Activated CD4-positive, alpha-beta T cell treated with anti-CD3 and anti-CD28 coated beads, Interleukin-2, amount 50 U/mL, for 24 hours (primary cell): ENCODE measurements around the gene FGFBP3.

Source experiments
- DNase-seq, 2 donors: peaks; one replicate each; pipeline ENCODE4 v3.0.0-alpha.2; 2020; ENCODE audit warnings: low read depth in 1 of 2, low spot score in 1 of 2

Gene FGFBP3

DNA sequence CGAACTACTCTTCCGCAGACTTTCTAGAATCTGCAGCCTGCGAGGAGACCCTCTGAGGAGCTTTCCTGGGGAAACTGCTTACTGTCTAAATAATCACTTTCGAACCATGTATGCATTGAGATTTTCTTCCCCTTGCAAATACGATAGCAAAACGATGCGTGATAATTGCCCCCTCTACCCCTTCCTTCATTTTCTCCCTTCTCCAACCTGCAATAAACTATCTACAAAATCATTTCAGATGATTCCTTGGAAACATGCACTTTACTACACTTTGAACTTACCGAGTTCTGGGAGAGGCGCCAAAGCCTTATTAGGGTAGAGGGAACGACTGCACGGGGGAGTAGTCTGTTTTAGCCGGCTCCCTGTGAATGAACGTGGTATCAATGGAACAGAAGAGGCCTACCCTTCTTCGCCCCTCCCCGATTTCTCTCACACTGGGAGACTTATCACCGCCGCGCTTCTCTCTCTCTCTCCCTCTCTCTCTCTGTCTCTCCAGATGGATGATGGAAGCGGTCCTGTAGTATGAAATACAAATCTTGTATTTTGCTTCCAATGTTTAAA lies at the start of gene FGFBP3:
Gene FGFBP3, minus strand, starts transcription at position 370 of the 561 bp plus-strand sequence. CDS start 517 bp downstream, outside the sequence.
- no peak for DNase-seq

DNA sequence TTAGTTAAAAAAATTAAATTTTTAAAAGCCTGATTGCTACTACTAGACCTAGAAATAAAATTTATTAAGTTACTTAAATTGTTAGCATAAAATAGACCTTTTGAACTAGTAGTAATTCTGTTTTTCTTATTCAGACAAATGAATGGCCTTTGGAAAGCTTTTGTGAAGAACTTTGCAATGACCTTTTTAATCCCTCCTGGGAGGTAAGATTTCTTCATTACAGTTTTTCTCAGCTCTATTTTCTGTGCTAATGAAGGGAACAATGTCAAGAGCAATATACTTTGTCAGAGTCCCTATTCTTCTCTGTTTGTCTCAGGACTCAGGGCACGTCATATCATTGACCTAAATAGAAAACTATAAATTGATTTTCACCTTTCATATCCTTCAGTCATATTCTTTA lies 47.8 kb upstream of the FGFBP3 start:
- DNase-seq: no peak

- no peak for DNase-seq
Observed at GRCh38 chr10:91955114-91955513, 45.8 kb upstream of the FGFBP3 start.

DNA sequence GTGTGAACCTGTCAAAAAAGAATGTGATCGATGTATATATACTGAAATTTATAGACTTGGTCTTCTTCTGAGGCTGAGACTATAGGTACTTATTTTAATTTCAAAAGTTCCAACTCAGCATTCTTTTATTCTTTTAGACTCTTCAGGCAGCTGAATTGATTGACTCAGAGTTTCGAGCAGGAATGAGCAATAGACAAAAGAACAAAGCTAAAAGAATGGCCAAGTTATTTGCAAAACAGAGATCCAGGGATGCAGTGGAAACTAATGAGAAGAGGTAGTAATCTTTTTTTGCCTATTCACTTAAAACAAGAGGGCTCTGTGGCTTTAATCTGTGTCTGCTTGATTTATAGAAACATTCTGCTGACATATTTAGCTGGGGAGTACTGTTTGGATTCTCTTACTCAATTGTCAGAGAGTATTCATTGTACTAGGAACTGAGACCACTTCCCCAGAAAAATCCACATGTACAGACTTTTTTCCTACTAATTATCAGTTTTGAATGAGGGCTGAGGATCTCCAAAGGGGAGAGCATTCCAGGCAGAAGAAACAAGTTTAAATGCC lies 44.4 kb upstream of the FGFBP3 start:
- DNase-seq: no peak

GRCh38 chr10:91944880-91945630 lies 35.8 kb upstream of the FGFBP3 start:
- DNase-seq: peak in 1 of 2 donors; percentile 17

- DNase-seq: no peak
Observed at GRCh38 chr10:91941426-91941825, 32.1 kb upstream of the FGFBP3 start.

- no peak for DNase-seq
Observed at GRCh38 chr10:91939653-91940052, 30.4 kb upstream of the FGFBP3 start.

GRCh38 chr10:91935886-91936285 lies 26.6 kb upstream of the FGFBP3 start:
- DNase-seq: no peak

DNA sequence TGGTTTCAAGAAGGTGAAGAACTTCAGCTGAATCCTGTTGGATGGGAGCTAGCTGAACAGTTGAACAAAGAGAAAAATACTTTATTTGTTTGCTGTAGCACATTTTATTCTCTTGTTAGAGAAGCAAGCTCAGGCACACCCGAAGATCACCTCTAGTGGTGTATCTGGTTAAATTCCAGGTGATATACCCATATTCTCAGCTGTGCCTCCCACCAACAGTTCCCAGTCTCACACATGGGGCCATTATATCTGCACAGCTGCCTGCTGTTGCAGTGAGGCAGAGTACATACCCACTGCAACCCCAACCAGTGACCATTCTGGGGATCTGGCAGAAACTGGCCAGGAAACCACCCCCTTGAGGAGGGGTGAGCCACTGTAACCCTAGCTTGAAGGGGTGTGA lies 23.5 kb upstream of the FGFBP3 start:
- no peak for DNase-seq

- DNase-seq: no peak
Observed at GRCh38 chr10:91931526-91932190, 22.4 kb upstream of the FGFBP3 start.

- DNase-seq: no peak
Observed at GRCh38 chr10:91930939-91931338, 21.7 kb upstream of the FGFBP3 start.

GRCh38 chr10:91925022-91925320 lies 15.7 kb upstream of the FGFBP3 start:
- no peak for DNase-seq

GRCh38 chr10:91924212-91925021 lies 15.1 kb upstream of the FGFBP3 start:
- no peak for DNase-seq

DNA sequence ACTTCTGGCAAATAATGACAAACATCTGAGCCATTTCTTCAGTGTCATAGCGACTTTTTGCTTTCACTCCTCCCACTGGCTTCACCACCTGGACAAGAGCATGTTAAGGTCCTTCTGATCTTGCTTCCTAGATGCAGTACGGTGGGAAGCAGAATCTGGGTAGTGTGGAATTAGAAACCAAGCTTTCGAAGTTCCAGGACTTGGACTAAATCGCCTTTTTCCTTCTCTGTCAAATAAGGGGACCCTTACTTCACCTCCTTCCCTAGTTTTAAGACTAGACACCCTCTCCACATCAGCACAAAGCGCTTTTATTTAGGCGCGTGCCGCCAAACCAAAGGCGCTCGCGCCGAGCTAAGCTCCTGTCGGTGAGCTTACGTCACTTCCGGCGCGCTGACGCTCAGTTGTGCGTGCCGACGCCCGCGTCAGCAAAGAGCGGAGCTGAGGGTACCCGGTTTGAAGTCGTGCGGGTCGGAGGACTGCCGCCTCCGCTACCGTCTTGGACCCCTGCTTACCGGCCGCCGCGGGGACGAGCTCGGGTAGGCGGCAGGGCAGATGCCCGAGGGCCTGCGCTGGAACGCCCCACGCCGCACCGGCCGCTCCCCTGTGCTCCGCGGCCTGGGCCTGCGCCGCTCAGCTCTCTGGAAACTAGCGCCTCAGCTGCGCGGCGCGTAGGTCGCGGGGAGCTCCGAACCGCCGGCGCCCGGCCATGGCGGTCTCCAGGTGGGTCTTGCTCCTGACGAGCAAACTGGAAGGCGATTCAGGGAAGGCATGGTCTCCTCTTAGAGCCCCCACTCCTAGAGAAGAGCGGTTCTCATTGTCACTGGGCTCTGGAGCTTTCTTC lies 14.3 kb upstream of the FGFBP3 start, which contains the start of gene BTAF1:
Gene BTAF1, plus strand, starts transcription at position 400 of the 841 bp plus-strand sequence. Its CDS starts 307 bp downstream, at position 707.
- DNase-seq: peak; percentile 83 to 88

DNA sequence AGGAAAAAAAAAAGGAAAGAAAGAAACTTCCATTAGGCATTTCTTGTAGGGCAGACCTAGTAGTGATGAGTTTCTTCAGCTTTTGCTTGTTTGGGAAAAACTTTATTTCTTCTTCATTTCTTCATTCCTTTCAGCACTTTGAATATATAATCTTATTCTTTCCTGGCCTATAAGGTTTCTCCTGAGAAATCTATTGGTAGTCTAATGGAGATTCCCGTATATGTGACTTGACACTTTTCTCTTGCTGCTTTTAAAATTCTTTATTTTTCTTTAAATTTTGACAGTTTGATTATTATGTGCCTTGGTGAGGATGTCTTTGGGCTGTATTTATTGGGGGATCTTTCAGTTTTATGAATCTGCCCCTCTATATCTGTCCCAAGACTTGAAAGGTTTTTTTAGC lies 10.4 kb upstream of the FGFBP3 start:
- DNase-seq: no peak

DNA sequence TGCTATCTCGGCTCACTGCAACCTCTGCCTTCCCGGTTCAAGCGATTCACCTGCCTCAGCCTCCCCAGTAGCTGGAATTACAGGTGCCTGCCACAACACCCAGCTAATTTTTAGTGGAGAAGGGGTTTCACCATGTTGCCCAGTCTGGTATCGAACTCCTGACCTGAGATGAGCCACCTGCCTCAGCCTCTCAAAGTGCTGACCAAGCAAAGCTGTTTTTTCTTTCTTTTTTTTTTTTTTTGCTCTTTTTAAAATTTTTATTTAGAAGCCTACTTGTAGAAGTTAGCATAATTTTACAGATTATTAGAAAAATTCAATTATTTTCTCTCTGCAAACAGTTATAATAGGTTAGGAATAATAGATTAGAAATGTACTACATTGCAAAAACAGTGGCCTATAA lies 1.2 kb upstream of the FGFBP3 start:
- no peak for DNase-seq

GRCh38 chr10:91908337-91909116 lies 759 bp downstream of the FGFBP3 start:
- DNase-seq: peak; percentile 53 to 55

- no peak for DNase-seq
Observed at GRCh38 chr10:91907914-91908336, 1.4 kb downstream of the FGFBP3 start.

- no peak for DNase-seq
Observed at GRCh38 chr10:91907033-91907594, 2.2 kb downstream of the FGFBP3 start.
